GM03348 (cell line): ENCODE measurements around the gene SPAG6.
A peak's percentile ranks its signal among the peaks of the same experiment; 100 is the strongest.

Experiments used
- DNase-seq: peaks from one replicate; pipeline ENCODE4 v3.0.0; 2012; ENCODE audit warnings: low spot score

Gene SPAG6

DNA sequence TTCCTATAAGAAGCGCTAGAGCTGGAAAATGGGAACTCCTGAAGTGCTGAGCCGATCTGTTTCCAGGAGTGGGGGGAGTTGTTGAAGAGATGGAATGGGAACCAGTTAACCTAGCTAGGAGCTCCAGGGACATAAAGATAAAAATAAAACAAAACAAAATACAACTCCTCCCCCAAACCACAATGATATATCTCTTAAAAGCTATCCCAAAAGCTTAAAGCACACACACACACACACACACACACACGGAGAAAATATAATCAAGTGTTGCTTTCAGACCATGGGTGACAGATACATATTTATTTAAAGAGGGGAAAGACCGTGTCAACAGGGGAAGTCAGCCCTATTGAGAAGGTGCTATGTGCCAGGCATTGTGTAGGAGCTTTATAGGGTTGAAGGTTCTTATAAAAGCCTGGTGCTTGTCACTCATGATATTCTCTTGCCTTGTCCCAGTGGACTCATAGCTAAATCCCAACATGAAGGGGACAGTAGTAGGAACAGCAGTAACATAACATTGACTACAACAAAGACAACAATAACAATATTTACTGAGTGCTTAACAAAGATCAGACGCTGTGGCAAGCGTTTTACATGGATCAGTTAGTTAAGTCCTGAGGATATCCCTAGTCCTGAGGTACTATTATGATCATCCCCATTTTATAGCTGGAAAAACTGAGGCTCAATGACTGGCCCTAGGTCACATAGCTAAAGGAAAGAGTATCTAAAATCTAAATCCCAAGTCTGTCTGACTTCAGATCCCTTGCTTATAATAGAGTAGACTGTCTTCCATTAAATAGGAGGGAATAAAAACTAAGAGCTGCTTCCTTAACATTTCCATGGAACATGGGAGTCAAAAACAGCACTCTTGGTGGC lies 115.5 kb downstream of the SPAG6 start:
- no peak for DNase-seq

DNA sequence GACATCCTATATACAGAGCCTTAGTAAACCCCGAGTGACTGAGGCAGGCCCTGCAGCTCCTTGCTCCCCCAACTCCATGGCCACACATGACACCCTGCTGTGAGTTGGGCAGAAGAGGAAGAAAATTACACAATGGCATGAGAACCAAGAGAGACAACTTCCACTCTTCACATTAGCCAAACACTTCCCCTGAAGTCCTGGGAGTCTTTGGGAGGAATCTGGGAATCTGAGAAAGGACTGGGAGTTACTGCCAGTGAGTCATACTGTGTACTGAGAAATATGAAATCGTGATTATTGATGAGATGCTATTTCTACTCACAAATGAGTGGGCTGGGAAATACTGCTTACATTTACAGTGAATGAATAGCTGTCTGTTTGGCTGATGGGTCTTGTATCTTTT lies 116.6 kb downstream of the SPAG6 start:
- peak; percentile 27 for DNase-seq

DNA sequence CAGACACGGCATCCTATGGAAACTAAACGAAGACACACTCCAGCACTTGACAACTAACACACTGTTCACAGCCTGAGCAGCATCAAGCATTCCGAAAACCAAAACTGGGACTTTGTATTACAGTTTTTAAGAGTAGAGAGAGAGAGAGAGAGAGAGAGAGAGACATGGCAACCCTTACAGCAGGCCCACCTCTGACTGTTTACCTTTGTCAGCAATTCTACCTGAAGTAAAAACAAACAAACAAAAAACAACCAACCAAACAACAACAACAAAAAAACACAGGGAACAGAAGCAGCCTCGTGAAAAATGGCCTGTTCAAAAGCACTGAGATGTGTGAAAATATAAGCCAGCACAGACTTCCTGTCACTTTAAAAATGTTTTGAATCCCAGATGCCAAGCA lies 118.0 kb downstream of the SPAG6 start:
- no peak for DNase-seq

DNA sequence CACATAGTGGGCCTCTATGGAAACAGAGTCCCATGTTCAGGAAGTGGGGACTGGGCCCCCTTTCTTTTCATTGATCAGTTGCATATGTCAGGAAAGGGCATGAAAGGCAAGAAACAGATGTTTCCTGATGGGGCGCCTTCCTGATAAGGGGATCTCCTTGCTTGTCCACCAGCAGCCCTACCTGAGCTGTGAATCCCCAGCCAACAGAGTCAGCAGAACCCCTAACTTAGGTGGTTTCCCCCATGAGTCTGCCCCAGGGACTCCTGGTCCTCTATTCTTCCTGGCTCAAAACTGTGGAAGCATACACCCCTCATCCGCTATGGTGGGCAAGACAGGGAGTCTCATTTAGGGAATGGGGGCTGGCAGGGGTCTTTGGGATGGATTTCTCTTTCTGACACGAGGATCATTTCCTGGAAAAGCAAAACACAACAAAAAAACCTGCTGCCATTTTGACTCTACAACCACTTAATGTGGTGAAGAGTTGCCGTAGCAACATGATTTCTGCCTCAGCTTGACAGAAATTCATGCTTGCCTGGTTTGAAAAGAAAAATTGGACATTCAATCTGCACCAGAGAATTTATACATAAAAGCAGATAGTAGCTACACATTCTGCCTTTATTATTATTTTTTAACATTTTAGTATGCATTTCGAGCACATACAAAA lies 119.8 kb downstream of the SPAG6 start:
- DNase-seq, result no peak

DNA sequence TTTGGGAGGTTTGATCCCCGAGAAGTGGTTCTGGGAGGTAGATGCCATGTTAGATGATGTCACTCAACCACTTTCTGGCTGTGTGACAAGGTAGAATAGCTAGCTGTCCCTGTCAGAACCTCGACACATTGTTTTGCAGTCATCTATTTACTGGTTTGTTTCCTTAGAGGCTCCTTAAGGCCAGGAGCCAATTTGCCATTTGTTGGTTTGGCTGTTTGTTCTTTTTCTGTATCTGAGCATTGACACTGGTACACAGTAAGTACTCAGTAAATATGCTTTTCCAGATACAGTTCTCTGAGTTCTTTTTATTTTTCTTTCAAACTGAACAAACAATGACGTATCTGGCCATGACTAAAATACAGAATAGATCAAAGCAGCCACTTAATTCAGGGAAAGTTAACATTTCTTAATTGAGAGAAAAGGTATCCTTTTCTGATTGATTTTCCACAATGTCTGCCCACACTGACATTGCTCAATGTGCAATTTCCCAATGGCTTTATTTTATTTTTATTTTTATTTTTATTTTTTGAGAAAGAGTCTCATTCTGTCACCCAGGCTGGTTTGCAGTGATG lies 121.6 kb downstream of the SPAG6 start:
- no peak for DNase-seq
